ENCODE measurements around the gene MAP3K7.

MAP3K7 gene

GRCh38 chr6:90493332-90493731 is 93.5 kb downstream of the MAP3K7 start:
- FAIRE-seq (no peak), DNase-seq (ENCODE audit: insufficient read length, low spot score) (no peak)
- no peak for TF ChIP-seq POLR2A (IDR thresholded peaks at IDR 0.05; ENCODE audit: low read depth, low read length)

- no peak for DNase-seq (ENCODE audit: insufficient read length, low spot score)
- TF ChIP-seq POLR2A (IDR thresholded peaks at IDR 0.05; ENCODE audit: low read depth, low read length) = no peak
- no peak for FAIRE-seq
These were observed 94.1 kb downstream of the MAP3K7 start for GRCh38 chr6:90492798-90493197.

GRCh38 chr6:90492369-90492768 is 94.5 kb downstream of the MAP3K7 start:
- DNase-seq (ENCODE audit: insufficient read length, low spot score) (no peak), FAIRE-seq (no peak)
- no peak for TF ChIP-seq POLR2A (IDR thresholded peaks at IDR 0.05; ENCODE audit: low read depth, low read length)

- FAIRE-seq (no peak), DNase-seq (ENCODE audit: insufficient read length, low spot score) (no peak)
- no peak for TF ChIP-seq POLR2A (IDR thresholded peaks at IDR 0.05; ENCODE audit: low read depth, low read length)
These were observed 96.7 kb downstream of the MAP3K7 start for GRCh38 chr6:90490030-90490716.

- no peak for FAIRE-seq
- DNase-seq (ENCODE audit: insufficient read length, low spot score) = no peak
- no peak for TF ChIP-seq POLR2A (IDR thresholded peaks at IDR 0.05; ENCODE audit: low read depth, low read length)
These were observed 98.1 kb downstream of the MAP3K7 start for GRCh38 chr6:90488816-90489215.

- DNase-seq (ENCODE audit: insufficient read length, low spot score) = no peak
- TF ChIP-seq POLR2A (IDR thresholded peaks at IDR 0.05; ENCODE audit: low read depth, low read length) = no peak
- no peak for FAIRE-seq
These were observed 101.1 kb downstream of the MAP3K7 start for GRCh38 chr6:90485635-90486277.

- FAIRE-seq (no peak), DNase-seq (ENCODE audit: insufficient read length, low spot score) (no peak)
- no peak for TF ChIP-seq POLR2A (IDR thresholded peaks at IDR 0.05; ENCODE audit: low read depth, low read length)
These were observed 102.0 kb downstream of the MAP3K7 start for GRCh38 chr6:90484903-90485302.

GRCh38 chr6:90484385-90484784 is 102.5 kb downstream of the MAP3K7 start:
- no peak for FAIRE-seq
- TF ChIP-seq POLR2A (IDR thresholded peaks at IDR 0.05; ENCODE audit: low read depth, low read length) = no peak
- no peak for DNase-seq (ENCODE audit: insufficient read length, low spot score)

GRCh38 chr6:90483956-90484355 is 102.9 kb downstream of the MAP3K7 start:
- TF ChIP-seq POLR2A (IDR thresholded peaks at IDR 0.05; ENCODE audit: low read depth, low read length) = no peak
- FAIRE-seq (no peak), DNase-seq (ENCODE audit: insufficient read length, low spot score) (no peak)

GRCh38 chr6:90483116-90483839 is 103.6 kb downstream of the MAP3K7 start:
- no peak for TF ChIP-seq POLR2A (IDR thresholded peaks at IDR 0.05; ENCODE audit: low read depth, low read length)
- no peak for DNase-seq (ENCODE audit: insufficient read length, low spot score)
- FAIRE-seq = no peak

- TF ChIP-seq POLR2A (IDR thresholded peaks at IDR 0.05; ENCODE audit: low read depth, low read length) = no peak
- FAIRE-seq = no peak
- DNase-seq (ENCODE audit: insufficient read length, low spot score) = no peak
These were observed 106.2 kb downstream of the MAP3K7 start for GRCh38 chr6:90480666-90481065.

- FAIRE-seq (no peak), DNase-seq (ENCODE audit: insufficient read length, low spot score) (no peak)
- no peak for TF ChIP-seq POLR2A (IDR thresholded peaks at IDR 0.05; ENCODE audit: low read depth, low read length)
These were observed 107.3 kb downstream of the MAP3K7 start for GRCh38 chr6:90479603-90479926.

GRCh38 chr6:90478789-90479602 is 107.9 kb downstream of the MAP3K7 start:
- FAIRE-seq (peak; percentile 75), DNase-seq (ENCODE audit: insufficient read length, low spot score) (peak; percentile 71)
- TF ChIP-seq POLR2A (IDR thresholded peaks at IDR 0.05; ENCODE audit: low read depth, low read length) = no peak

GRCh38 chr6:90478278-90478677 is 108.6 kb downstream of the MAP3K7 start:
- FAIRE-seq = no peak
- DNase-seq (ENCODE audit: insufficient read length, low spot score) = no peak
- TF ChIP-seq POLR2A (IDR thresholded peaks at IDR 0.05; ENCODE audit: low read depth, low read length) = no peak

Measured in H54 (cell line).